Stomach (tissue), 9 donors: ENCODE measurements around the gene ANKRD55. TPM values are rescaled to one million over a fixed set of nuclear protein-coding genes. Genes with fewer than 3 reads are reported as not detected.
A peak's percentile ranks its signal among the peaks of the same experiment; 100 is the strongest.

ENCODE experiments used
- DNase-seq, 2 donors: peaks; one replicate each; pipeline versions ENCODE4 v3.0.0 to v3.0.0-alpha.2; 2013 to 2019
- H3K27ac ChIP-seq, 5 donors: fragments of 200-600 bp in 4 of 5; sonication (generic) in 4 of 5; one replicate each; pipeline ENCODE4 v1.5.1; 2013 to 2019; ENCODE audit warnings: mild to moderate bottlenecking in 1 of 5, moderate library complexity in 1 of 5
- H3K27me3 ChIP-seq, 3 donors: fragments of 200-600 bp; sonication (generic); one replicate each; pipeline ENCODE4 v1.5.1; 2017 to 2019; ENCODE audit warnings: mixed run types in 1 of 3
- H3K36me3 ChIP-seq, 4 donors: fragments of 200-600 bp; sonication (generic); 1 replicate in 3 of 4; 2 replicates in 1 of 4; pipeline ENCODE4 v1.5.1; 2016 to 2019
- H3K4me1 ChIP-seq, 4 donors: fragments of 200-600 bp; sonication (generic); one replicate each; pipeline ENCODE4 v1.5.1; 2016 to 2019
- H3K4me3 ChIP-seq, 4 donors: fragments of 200-600 bp; sonication (generic) in 3 of 4; one replicate each; pipeline ENCODE4 v1.5.1; 2016 to 2019; ENCODE audit warnings: mild to moderate bottlenecking in 1 of 4
- H3K9me3 ChIP-seq, 4 donors: fragments of 200-600 bp; sonication (generic); one replicate each; pipeline ENCODE4 v1.5.1; 2016 to 2019
- EP300 ChIP-seq: sonication (generic); formaldehyde crosslinking; IDR thresholded peaks from one replicate; pipeline ENCODE4 v1.6.1; 2017; ENCODE audit warnings: antibody characterized with exemption
- POLR2A ChIP-seq, 4 donors: fragments of 450-650 bp; IDR thresholded peaks; one replicate each; pipeline ENCODE4 v1.6.1; 2016; ENCODE audit warnings: antibody characterized with exemption in 4 of 4, control low read depth in 2 of 4, mild to moderate bottlenecking in 1 of 4, moderate library complexity in 1 of 4
- POLR2AphosphoS5 ChIP-seq, 3 donors: sonication (generic); formaldehyde crosslinking; IDR thresholded peaks; one replicate each; pipeline ENCODE4 v1.6.1; 2016; ENCODE audit warnings: antibody characterized with exemption in 3 of 3
- whole genome bisulfite sequencing, 5 donors: extraction: QIAGEN DNeasy Blood & Tissue Kit in 3 of 5; methylation state at CpG; one replicate each; pipeline versions ENCODE4 v1.1.5 to v1.1.7; 2013 to 2018; 5-methylcytosine and 5-hydroxymethylcytosine counted together
- intact Hi-C: fragments of 100-400 bp; cut with DNase I; formaldehyde crosslinking; loops from one replicate; pipeline ENCODE4 v1.15.1; 2023; ENCODE audit warnings: low total_unique reads
- polyA plus RNA-seq, 3 donors: library from polyadenylated mRNA; stranded (reverse); fragments of 200-250 nt; gene quantifications; one replicate each; pipeline ENCODE4 v1.2.3, GENCODE V29; 2013
- total RNA-seq, 5 donors: library from RNA; depleted of rRNA; stranded (reverse); fragments of >200 nt; gene quantifications; one replicate each; pipeline versions ENCODE4 v1.1.0 to v1.2.3, GENCODE V29; 2014 to 2016
- TF ChIP-seq, protein P1 (sequence below), 7 experiments: fragments of 450-650 bp in 4 of 7; fragments of 200-600 bp in 3 of 7; sonication (generic) in 3 of 7; IDR thresholded peaks; one replicate each; pipeline ENCODE4 v1.5.1; 2016 to 2019; ENCODE audit warnings: antibody characterized with exemption in 7 of 7, control low read depth in 2 of 7, mild to moderate bottlenecking in 1 of 7
- donor health status: healthy with polysubstance abuse.
- donor health status: Bipolar disorder and iron deficiency.
- donor health status: healthy.

Gene ANKRD55
- total and polyA plus RNA-seq, 8 donors = 0.08 to 0.18 TPM; not detected in 6

DNA sequence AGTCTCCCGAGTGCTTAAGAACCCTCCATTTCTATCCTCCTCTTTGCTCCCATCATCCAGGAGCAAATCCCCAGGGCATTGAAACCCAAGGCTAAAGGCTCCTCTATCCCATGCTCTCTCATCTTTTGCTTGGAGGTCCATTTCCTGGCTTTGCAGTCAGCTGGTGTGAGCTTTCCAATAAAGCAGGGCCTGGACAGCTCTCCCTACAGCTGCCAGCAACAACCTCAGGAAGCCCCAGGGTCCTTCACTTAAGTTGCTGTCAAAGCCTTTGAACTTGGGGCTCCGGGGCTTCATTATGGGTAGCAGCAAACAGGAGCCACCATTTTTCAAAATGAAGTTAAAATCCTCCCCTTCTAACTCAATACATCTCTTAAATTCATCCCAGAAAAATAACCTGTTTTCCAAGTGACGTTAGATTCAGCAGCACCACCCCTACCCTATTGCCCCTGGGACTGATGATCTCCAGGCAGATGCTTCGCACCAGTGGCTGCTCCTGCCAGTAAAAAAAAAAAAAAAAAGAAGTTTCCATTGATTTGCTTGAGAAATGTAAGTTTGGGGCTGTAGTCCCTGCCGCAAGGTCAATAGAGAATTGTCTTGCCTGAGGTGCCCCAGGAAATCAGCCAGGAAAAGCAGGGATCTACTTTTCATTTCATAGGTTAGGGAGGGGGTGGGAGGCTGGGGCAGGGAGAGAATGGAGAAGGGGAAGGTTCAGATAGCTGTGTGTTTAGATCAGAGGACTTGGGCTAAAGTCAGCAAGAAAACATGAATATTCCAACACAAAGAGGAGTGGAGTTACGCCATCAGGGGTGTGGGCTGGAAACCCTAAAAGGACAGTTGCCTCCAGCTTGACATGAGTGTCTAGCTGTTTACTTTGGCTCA lies 154.6 kb downstream of the ANKRD55 start:
- H3K27ac ChIP-seq = peak overlapping the region in 4 of 5 donors; percentile 23 to 58 (median 34)
- no peak for DNase-seq
- H3K4me3 ChIP-seq = no peak overlapping the region
- no peaks in the 10 kb centered on the region for H3K36me3 ChIP-seq
- no peak for TF ChIP-seq POLR2A (IDR thresholded peaks at IDR 0.05)
- peak in 2 of 3 donors; percentile 26 to 47 for TF ChIP-seq POLR2AphosphoS5 (IDR thresholded peaks at IDR 0.05)
- intact Hi-C loops = no loop called here
- 76 to 92% (median 85%) methylated on average over 6 of the region's 6 CpGs for WGBS, 5 donors
- no peaks in the 10 kb centered on the region for H3K27me3 ChIP-seq
- peaks cover 7 to 16% (median 10%) of the 10 kb centered on the region in 4 donors for H3K4me1 ChIP-seq
- H3K9me3 ChIP-seq = no peaks in the 10 kb centered on the region

DNA sequence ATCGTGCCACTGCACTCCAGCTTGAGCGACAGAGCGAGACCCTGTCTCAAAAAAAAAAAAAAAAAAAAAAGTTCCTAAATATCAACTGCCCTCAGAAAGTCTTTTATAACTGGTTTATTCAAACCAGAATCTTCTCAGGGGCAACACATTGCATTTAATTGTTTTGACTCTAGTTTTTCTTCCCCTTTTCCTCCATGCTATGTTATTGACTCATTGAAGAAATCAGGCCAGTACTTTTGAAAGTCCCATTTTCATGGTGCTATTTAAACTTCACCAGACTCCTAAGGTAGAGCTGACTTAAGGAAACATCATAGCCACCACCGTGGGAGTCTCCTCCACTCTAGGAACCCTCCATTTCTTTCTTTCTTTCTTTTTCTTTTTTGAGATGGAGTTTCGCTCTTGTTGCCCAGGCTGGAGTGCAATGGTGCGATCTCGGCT lies 155.3 kb downstream of the ANKRD55 start:
- H3K9me3 ChIP-seq = no peaks in the 10 kb centered on the region
- 80 to 96% (median 90%) methylated on average over 7 of the region's 7 CpGs for WGBS, 5 donors
- no peak overlapping the region for H3K4me3 ChIP-seq
- no peaks in the 10 kb centered on the region for H3K36me3 ChIP-seq
- H3K27me3 ChIP-seq = no peaks in the 10 kb centered on the region
- peak overlapping the region in 2 of 5 donors; percentile 39 to 58 for H3K27ac ChIP-seq
- peaks cover 7 to 16% (median 10%) of the 10 kb centered on the region in 4 donors for H3K4me1 ChIP-seq
- DNase-seq = no peak
- TF ChIP-seq POLR2A (IDR thresholded peaks at IDR 0.05) (no peak), EP300 (no peak), POLR2AphosphoS5 (IDR thresholded peaks at IDR 0.05) (no peak)
- TF ChIP-seq, protein P1, sequence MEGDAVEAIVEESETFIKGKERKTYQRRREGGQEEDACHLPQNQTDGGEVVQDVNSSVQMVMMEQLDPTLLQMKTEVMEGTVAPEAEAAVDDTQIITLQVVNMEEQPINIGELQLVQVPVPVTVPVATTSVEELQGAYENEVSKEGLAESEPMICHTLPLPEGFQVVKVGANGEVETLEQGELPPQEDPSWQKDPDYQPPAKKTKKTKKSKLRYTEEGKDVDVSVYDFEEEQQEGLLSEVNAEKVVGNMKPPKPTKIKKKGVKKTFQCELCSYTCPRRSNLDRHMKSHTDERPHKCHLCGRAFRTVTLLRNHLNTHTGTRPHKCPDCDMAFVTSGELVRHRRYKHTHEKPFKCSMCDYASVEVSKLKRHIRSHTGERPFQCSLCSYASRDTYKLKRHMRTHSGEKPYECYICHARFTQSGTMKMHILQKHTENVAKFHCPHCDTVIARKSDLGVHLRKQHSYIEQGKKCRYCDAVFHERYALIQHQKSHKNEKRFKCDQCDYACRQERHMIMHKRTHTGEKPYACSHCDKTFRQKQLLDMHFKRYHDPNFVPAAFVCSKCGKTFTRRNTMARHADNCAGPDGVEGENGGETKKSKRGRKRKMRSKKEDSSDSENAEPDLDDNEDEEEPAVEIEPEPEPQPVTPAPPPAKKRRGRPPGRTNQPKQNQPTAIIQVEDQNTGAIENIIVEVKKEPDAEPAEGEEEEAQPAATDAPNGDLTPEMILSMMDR (IDR thresholded peaks at IDR 0.05) = no peak
- intact Hi-C loops = no loop called here

DNA sequence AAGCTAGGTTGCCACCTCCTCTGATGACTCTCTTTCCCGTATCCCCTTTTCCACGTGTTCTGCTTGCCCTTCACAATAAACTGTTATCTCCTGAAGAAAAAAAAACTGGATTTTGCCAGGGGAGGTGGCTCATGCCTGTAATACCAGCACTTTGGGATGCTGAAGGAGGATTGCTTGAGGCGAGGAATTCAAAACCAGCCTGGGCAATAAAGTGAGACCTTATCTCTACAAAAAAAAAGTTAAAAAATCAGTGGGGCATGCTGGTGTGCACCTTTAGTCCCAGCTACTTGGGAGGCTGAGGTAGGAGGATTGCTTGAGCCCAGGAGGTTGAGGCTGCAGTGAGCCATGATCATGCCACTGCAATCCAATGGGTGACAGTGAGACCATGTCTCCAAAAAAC lies 156.6 kb downstream of the ANKRD55 start:
- TF ChIP-seq EP300 (no peak), POLR2A (IDR thresholded peaks at IDR 0.05) (no peak), POLR2AphosphoS5 (IDR thresholded peaks at IDR 0.05) (no peak)
- TF ChIP-seq, protein P1 (IDR thresholded peaks at IDR 0.05) = no peak
- intact Hi-C loops = no loop called here
- no peaks in the 10 kb centered on the region for H3K27me3 ChIP-seq
- no peak for DNase-seq
- 79 to 88% (median 81%) methylated on average over 3 of the region's 3 CpGs for WGBS, 5 donors
- H3K4me1 ChIP-seq = peaks cover 7 to 20% (median 13%) of the 10 kb centered on the region in 4 donors
- no peak overlapping the region for H3K4me3 ChIP-seq
- no peak overlapping the region for H3K27ac ChIP-seq
- H3K36me3 ChIP-seq = no peaks in the 10 kb centered on the region
- H3K9me3 ChIP-seq = no peaks in the 10 kb centered on the region

DNA sequence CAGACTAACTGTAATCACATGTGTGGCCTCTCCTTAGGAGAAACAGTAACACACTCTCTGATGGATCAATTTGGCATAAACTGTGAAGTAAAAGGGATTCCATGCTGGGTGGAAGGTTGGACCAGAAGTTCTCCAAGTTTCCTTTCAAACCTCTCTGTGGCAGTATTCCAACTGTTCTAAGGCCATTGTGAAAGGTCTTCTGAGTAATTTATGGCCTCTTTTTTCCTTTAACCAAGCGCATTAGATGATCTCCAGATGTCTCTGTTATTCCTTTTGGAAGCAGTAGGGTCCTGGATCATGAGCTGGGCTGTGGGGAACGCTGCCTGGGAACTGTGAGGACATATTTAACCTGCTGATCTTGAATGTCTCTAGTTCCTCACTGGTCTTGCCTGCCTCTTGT lies 157.8 kb downstream of the ANKRD55 start:
- H3K27ac ChIP-seq = peak overlapping the region in 4 of 5 donors; percentile 43 to 76 (median 50)
- H3K27me3 ChIP-seq = no peaks in the 10 kb centered on the region
- H3K4me3 ChIP-seq = no peak overlapping the region
- TF ChIP-seq POLR2A (IDR thresholded peaks at IDR 0.05) (no peak), POLR2AphosphoS5 (IDR thresholded peaks at IDR 0.05) (peak in 1 of 3 donors; percentile 26)
- no peaks in the 10 kb centered on the region for H3K9me3 ChIP-seq
- peaks cover 0 to 22% (median 14%) of the 10 kb centered on the region in 4 donors for H3K4me1 ChIP-seq
- H3K36me3 ChIP-seq = no peaks in the 10 kb centered on the region
- 57 to 82% (median 72%) methylated on average over 2 of the region's 2 CpGs for WGBS, 5 donors
- intact Hi-C loops = no loop called here
- peak in 1 of 2 donors; percentile 78 for DNase-seq

DNA sequence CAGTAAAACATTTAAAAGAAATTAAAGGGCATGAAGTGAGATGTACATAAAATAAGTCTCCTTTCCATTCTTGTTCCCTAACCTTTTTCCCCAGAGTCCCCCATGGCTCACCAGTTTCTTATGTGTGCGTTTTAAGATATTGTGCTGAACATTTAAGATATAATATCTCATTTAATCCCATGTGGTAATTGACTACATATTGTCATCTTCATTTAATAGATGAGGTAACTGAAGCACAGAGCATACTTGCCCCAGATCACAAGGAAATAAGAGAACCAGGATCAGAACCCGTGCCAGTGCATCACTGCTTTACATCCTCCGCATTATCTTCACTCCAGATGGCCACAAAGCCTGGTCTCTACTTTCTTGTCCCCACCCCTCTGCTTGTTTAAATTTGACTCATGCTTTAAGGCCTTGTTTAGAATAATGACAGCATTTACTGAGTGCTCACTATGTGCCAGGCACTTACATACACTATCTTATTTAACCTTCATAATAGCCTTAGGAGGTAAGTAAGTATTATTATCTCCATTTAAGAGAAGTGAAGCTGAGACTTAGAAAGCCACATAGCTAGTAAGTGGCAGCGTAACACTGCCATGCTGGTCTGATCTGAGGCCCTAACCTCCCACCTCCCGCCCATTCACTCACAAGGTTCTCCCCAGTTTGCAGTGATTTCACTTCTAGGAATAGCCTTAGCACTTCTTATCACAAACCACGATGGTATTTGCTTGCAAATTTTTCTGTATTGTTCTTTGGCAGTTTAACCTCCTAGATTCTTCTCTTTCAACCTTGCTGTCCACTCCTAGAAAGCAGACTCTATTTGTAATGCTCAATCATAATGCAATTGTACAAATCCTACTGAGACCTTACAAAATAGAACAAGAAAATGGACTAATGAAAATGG lies 160.0 kb downstream of the ANKRD55 start:
- Histone ChIP-seq H3K27ac (no peak overlapping the region), H3K9me3 (no peaks in the 10 kb centered on the region), H3K36me3 (no peaks in the 10 kb centered on the region), H3K4me1 (peaks cover 0 to 30% (median 16%) of the 10 kb centered on the region in 4 donors), H3K4me3 (no peak overlapping the region), H3K27me3 (no peaks in the 10 kb centered on the region)
- TF ChIP-seq, protein P1 (IDR thresholded peaks at IDR 0.05) = no peak
- TF ChIP-seq POLR2A (IDR thresholded peaks at IDR 0.05) (no peak), POLR2AphosphoS5 (IDR thresholded peaks at IDR 0.05) (no peak), EP300 (no peak)
- no peak for DNase-seq
- 81 to 83% (median 82%) methylated on average over 6 of the region's 6 CpGs for WGBS, 5 donors
- intact Hi-C loops = no loop called here
